ENCODE measurements around the gene GPATCH8.

Gene GPATCH8

GRCh38 chr17:44390250-44390870 lies 112.8 kb downstream of the GPATCH8 start:
- no peak overlapping the region for H3K4me3 ChIP-seq (ENCODE audit: low read length)
- no peak for TF ChIP-seq CTCF (conservative IDR thresholded peaks at IDR 0.05; ENCODE audit: low read length)
- DNase-seq (ENCODE audit: low read depth) = no peak

- no peak for DNase-seq (ENCODE audit: low read depth)
- TF ChIP-seq CTCF (conservative IDR thresholded peaks at IDR 0.05; ENCODE audit: low read length) = no peak
Measured at GRCh38 chr17:44389723-44390202, 113.4 kb downstream of the GPATCH8 start.

GRCh38 chr17:44389281-44389680 lies 113.9 kb downstream of the GPATCH8 start, which contains the start of gene ITGA2B:
Gene ITGA2B, minus strand, starts transcription at chr17:44389649. Its CDS starts 176 bp downstream, at chr17:44389473.
- no peak within 1 kb of the TSS for H3K4me3 ChIP-seq (ENCODE audit: low read length)
- DNase-seq (ENCODE audit: low read depth) = no peak
- TF ChIP-seq CTCF (conservative IDR thresholded peaks at IDR 0.05; ENCODE audit: low read length) = no peak

More at GRCh38 chr17:44389723-44390202, 113.4 kb downstream of the GPATCH8 start:
- H3K4me3 ChIP-seq (ENCODE audit: low read length) = no peak overlapping the region

- TF ChIP-seq CTCF (conservative IDR thresholded peaks at IDR 0.05; ENCODE audit: low read length) = no peak
- no peak overlapping the region for H3K4me3 ChIP-seq (ENCODE audit: low read length)
- no peak for DNase-seq (ENCODE audit: low read depth)
Measured at GRCh38 chr17:44387804-44388203, 115.4 kb downstream of the GPATCH8 start.

GRCh38 chr17:44386182-44386525 lies 117.1 kb downstream of the GPATCH8 start:
- DNase-seq (ENCODE audit: low read depth) = no peak
- H3K4me3 ChIP-seq (ENCODE audit: low read length) = no peak overlapping the region
- no peak for TF ChIP-seq CTCF (conservative IDR thresholded peaks at IDR 0.05; ENCODE audit: low read length)

- H3K4me3 ChIP-seq (ENCODE audit: low read length) = peak overlapping the region; percentile 59
- TF ChIP-seq CTCF (conservative IDR thresholded peaks at IDR 0.05; ENCODE audit: low read length) = peak; percentile 17; the same call in 1 of the 2 replicates
- DNase-seq (ENCODE audit: low read depth) = peak; percentile 44
Measured at GRCh38 chr17:44385287-44386181, 117.7 kb downstream of the GPATCH8 start.
